Tibial nerve (tissue), 4 donors: ENCODE results near the gene ARSG.

Experiments
- CTCF ChIP-seq, 5 experiments: fragments of 200-600 bp in 3 of 5; fragments of 450-650 bp in 2 of 5; sonication (generic) in 3 of 5; IDR thresholded peaks; one replicate each; pipeline ENCODE4 v1.5.1; 2016 to 2019; ENCODE audit warnings: antibody characterized with exemption in 5 of 5, mild to moderate bottlenecking in 3 of 5, moderate library complexity in 2 of 5
- EP300 ChIP-seq, 2 donors: sonication (generic); formaldehyde crosslinking; IDR thresholded peaks; one replicate each; pipeline ENCODE4 v1.6.1; 2017; ENCODE audit warnings: antibody characterized with exemption in 2 of 2, mild to moderate bottlenecking in 1 of 2

GRCh38 chr17:68347380-68347779, 56.1 kb downstream of the ARSG start:
- TF ChIP-seq CTCF (IDR thresholded peaks at IDR 0.05) = no peak
- TF ChIP-seq EP300 (IDR thresholded peaks at IDR 0.05) = no peak
